SK-N-MC (cell line): Measurements from ENCODE around the gene MYO15B.

Source experiments
- EZH2 ChIP-seq: fragments of 200-600 bp; sonication (generic); IDR thresholded peaks from one replicate; pipeline ENCODE4 v1.6.1; 2017; ENCODE audit warnings: antibody characterized with exemption
- POLR2AphosphoS5 ChIP-seq: IDR thresholded peaks from 2 replicates; pipeline ENCODE4 v1.6.1; 2012; ENCODE audit warnings: mild to moderate bottlenecking, low read depth, low read length, borderline replicate concordance

- TF ChIP-seq POLR2AphosphoS5, result no peak
- no peak for TF ChIP-seq EZH2
Observed at GRCh38 chr17:75565618-75566017, 22.0 kb upstream of the MYO15B start.
